Measurements from ENCODE around the gene IL2RA. TPM values are rescaled to one million over a fixed set of nuclear protein-coding genes. Genes with fewer than 3 reads are reported as not detected.

The IL2RA gene
- polyA plus RNA-seq, 1 donor (not counting 4 experiments of a cell fraction or from before 2014, with no cell fraction given): not detected

DNA sequence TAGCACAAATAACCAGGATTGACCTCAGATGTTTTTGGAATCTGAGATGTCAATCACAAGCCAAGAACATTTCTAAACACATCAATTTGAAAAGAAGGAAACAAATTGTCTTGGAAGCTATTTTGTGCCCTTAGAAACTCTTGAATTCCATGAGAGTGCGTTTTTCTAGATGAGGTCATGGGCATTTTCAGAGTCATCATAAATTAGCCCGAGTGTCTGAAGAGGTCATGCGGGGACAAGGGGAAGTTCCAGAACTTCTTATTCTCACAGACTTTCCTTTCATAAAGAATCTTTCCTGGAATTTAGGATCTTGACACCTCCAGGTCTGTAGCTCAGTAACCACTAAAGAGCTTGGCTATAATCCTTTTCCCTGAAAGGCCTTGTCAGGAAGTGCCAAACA is 28.2 kb downstream of the IL2RA start:
- Histone ChIP-seq H3K9me1 (ENCODE audit: control insufficient read depth, extremely low read depth, insufficient read depth, low read length) (no peaks in the 10 kb centered on the region), H3K36me3 (ENCODE audit: control insufficient read depth in 2 of 2, extremely low read depth in 1 of 2, insufficient read depth in 2 of 2, low read length in 2 of 2) (no peaks in the 10 kb centered on the region), H2AFZ (ENCODE audit: control insufficient read depth, low read length) (no peak overlapping the region), H3K79me2 (ENCODE audit: control insufficient read depth, insufficient read depth, low read length) (no peaks in the 10 kb centered on the region), H3K4me1 (ENCODE audit: control insufficient read depth, extremely low read depth, insufficient read depth, low read length) (no peaks in the 10 kb centered on the region), H3K4me2 (ENCODE audit: control insufficient read depth, extremely low read depth, insufficient read depth, low read depth, low read length) (no peak overlapping the region), H3K9me3 (ENCODE audit: control insufficient read depth, low read depth, low read length) (peaks cover 1% of the 10 kb centered on the region), H3K4me3 (ENCODE audit: control insufficient read depth in 2 of 3, extremely low read depth in 1 of 3, insufficient read depth in 2 of 3, low read depth in 1 of 3, low read length in 3 of 3) (no peak overlapping the region), H3K9ac (ENCODE audit: control insufficient read depth, extremely low read depth, insufficient read depth, low read length) (no peak overlapping the region), H3K27ac (ENCODE audit: control insufficient read depth, insufficient read depth, low read length) (no peak overlapping the region), H4K20me1 (ENCODE audit: control insufficient read depth, extremely low read depth, insufficient read depth, low read length) (no peaks in the 10 kb centered on the region), H3K27me3 (ENCODE audit: control insufficient read depth, extremely low read depth, insufficient read depth, low read length) (peaks cover 13% of the 10 kb centered on the region)
- DNase-seq (ENCODE audit: low read depth, low spot score) (no peak), FAIRE-seq (no peak)
- TF ChIP-seq, protein P1, sequence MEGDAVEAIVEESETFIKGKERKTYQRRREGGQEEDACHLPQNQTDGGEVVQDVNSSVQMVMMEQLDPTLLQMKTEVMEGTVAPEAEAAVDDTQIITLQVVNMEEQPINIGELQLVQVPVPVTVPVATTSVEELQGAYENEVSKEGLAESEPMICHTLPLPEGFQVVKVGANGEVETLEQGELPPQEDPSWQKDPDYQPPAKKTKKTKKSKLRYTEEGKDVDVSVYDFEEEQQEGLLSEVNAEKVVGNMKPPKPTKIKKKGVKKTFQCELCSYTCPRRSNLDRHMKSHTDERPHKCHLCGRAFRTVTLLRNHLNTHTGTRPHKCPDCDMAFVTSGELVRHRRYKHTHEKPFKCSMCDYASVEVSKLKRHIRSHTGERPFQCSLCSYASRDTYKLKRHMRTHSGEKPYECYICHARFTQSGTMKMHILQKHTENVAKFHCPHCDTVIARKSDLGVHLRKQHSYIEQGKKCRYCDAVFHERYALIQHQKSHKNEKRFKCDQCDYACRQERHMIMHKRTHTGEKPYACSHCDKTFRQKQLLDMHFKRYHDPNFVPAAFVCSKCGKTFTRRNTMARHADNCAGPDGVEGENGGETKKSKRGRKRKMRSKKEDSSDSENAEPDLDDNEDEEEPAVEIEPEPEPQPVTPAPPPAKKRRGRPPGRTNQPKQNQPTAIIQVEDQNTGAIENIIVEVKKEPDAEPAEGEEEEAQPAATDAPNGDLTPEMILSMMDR (optimal IDR thresholded peaks at IDR 0.05 in 1 of 3, IDR thresholded peaks at IDR 0.05 in 1 of 3, conservative IDR thresholded peaks at IDR 0.05 in 1 of 3; ENCODE audit: extremely low read depth in 1 of 3, insufficient read depth in 2 of 3, low read length in 3 of 3): no peak
- no peak for TF ChIP-seq EZH2 (IDR thresholded peaks at IDR 0.05; ENCODE audit: low read length)
- dilution Hi-C loops (cut with MboI; ENCODE audit: extremely low pct_ligation_motif_present, low sequenced_read_pairs): no loop called here

DNA sequence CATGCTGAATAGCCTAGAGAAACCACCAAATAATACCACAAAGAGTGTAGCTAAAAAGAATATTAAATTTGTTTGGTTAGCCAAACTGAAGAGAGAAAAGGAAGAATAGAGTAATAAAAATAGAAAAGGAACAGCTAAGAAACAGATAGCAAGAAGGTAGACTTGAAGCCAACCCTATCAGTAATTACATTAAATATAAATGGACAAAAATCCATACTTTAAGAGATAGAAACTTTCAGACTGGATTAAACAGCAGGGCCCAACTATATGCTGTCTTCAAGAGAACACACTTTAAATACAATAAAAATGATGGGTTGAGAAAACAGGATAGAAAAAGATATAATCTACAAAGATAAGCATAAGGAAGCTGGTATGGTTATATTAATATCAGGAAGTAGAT is 31.2 kb downstream of the IL2RA start:
- Histone ChIP-seq H3K27me3 (ENCODE audit: control insufficient read depth, extremely low read depth, insufficient read depth, low read length) (peaks cover 6% of the 10 kb centered on the region), H2AFZ (ENCODE audit: control insufficient read depth, low read length) (no peak overlapping the region), H3K9me3 (ENCODE audit: control insufficient read depth, low read depth, low read length) (peaks cover 1% of the 10 kb centered on the region), H3K36me3 (ENCODE audit: control insufficient read depth in 2 of 2, extremely low read depth in 1 of 2, insufficient read depth in 2 of 2, low read length in 2 of 2) (no peaks in the 10 kb centered on the region), H3K79me2 (ENCODE audit: control insufficient read depth, insufficient read depth, low read length) (no peaks in the 10 kb centered on the region), H3K4me2 (ENCODE audit: control insufficient read depth, extremely low read depth, insufficient read depth, low read depth, low read length) (no peak overlapping the region), H3K9ac (ENCODE audit: control insufficient read depth, extremely low read depth, insufficient read depth, low read length) (no peak overlapping the region), H3K4me3 (ENCODE audit: control insufficient read depth in 2 of 3, extremely low read depth in 1 of 3, insufficient read depth in 2 of 3, low read depth in 1 of 3, low read length in 3 of 3) (no peak overlapping the region), H4K20me1 (ENCODE audit: control insufficient read depth, extremely low read depth, insufficient read depth, low read length) (no peaks in the 10 kb centered on the region), H3K9me1 (ENCODE audit: control insufficient read depth, extremely low read depth, insufficient read depth, low read length) (no peaks in the 10 kb centered on the region), H3K4me1 (ENCODE audit: control insufficient read depth, extremely low read depth, insufficient read depth, low read length) (no peaks in the 10 kb centered on the region), H3K27ac (ENCODE audit: control insufficient read depth, insufficient read depth, low read length) (no peak overlapping the region)
- dilution Hi-C loops (cut with MboI; ENCODE audit: extremely low pct_ligation_motif_present, low sequenced_read_pairs): no loop called here
- TF ChIP-seq EZH2 (IDR thresholded peaks at IDR 0.05; ENCODE audit: low read length): no peak
- TF ChIP-seq, protein P1 (optimal IDR thresholded peaks at IDR 0.05 in 1 of 3, IDR thresholded peaks at IDR 0.05 in 1 of 3, conservative IDR thresholded peaks at IDR 0.05 in 1 of 3; ENCODE audit: extremely low read depth in 1 of 3, insufficient read depth in 2 of 3, low read length in 3 of 3): no peak
- no peak for FAIRE-seq
- no peak for DNase-seq (ENCODE audit: low read depth, low spot score)
